ENCODE results near the gene OXA1L.
A peak's percentile ranks its signal among the peaks of the same experiment; 100 is the strongest.
"Not testable (repeated sequence)": the region's sequence is repeated elsewhere in the genome, so short reads cannot be mapped to it uniquely, and the experiment has no call there.

Gene OXA1L

GRCh38 chr14:22769369-22769768, 2.9 kb downstream of the OXA1L start:
- no peak for DNase-seq (ENCODE audit: low read depth)

DNA sequence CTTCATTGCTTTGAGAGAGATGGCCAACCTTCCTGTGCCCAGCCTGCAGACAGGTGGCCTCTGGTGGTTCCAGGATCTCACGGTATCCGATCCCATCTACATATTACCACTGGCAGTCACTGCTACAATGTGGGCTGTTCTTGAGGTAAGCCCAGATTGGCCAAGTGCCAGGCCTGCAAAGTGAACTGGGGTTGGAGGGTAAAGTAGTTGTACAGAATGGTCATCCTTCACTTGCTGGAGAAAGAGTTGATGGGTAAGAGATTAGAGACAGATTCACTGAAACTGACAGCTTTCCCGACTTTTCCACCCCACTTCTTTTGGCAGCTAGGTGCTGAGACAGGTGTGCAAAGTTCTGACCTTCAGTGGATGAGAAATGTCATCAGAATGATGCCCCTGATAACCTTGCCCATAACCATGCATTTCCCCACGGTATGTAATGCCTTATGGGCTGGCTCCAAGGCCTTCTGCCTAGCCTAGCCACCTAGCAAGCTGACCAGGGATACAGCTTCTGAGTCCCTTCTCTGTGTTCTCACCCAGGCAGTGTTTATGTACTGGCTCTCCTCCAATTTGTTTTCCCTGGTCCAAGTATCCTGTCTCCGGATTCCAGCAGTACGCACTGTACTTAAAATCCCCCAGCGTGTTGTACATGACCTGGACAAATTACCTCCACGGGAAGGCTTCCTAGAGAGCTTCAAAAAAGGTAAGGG, 4.1 kb downstream of the OXA1L start:
- no peak for DNase-seq (ENCODE audit: low read depth)

DNA sequence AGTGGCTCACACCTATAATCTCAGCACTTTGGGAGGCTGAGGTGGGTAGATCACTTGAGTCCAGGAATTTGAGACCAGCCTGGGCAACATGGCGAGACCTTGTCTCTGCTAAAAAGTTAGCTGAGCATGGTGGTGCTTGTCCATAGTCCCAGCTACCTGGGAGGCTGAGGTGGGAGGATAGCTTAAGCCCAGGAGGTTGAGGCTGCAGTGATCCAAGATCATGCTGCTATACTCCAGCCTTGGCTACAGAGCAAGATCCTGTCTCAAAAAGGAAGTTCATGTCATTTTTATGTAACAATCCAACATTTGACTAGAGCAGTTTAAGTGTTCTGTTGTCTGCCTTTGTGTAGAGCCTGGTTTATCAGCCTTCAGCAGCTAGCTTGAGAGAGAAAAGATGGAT, 6.2 kb downstream of the OXA1L start:
- no peak for DNase-seq (ENCODE audit: low read depth)

GRCh38 chr14:22773162-22774010, 6.9 kb downstream of the OXA1L start:
- DNase-seq (ENCODE audit: low read depth): no peak

DNA sequence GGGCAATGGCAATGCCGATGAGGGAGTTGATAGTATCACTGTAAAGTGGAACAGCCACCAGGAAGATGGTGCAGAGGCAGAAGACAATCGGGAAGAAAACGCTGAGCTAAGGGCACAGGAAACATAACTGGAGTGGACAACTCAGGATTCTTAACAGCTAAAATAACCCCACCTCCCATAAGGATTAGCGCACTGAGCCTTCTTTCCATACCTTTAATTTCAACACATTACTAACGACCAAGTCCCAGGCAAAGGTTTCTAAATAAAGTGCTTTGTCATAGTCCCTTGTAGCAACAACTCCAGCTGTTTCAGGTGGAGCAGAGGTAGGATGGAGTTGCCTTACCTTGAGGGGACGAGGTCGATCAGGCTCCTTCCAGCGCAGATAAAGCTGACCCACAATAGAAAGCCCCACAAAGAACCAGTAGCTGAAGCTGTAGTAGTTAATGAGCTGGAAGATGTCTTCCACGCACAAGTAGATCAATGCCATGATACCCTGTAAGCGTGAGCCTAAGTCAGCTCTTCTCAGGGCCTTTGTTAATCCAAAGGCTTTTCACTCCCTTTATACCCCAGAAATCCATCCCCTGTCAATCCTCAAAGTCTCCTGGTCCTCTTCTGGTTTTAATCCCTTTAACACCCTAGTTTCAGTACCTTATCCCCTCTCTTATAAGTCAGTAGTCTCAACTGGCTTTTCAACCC, 7.7 kb downstream of the OXA1L start:
- DNase-seq (ENCODE audit: low read depth): no peak

DNA sequence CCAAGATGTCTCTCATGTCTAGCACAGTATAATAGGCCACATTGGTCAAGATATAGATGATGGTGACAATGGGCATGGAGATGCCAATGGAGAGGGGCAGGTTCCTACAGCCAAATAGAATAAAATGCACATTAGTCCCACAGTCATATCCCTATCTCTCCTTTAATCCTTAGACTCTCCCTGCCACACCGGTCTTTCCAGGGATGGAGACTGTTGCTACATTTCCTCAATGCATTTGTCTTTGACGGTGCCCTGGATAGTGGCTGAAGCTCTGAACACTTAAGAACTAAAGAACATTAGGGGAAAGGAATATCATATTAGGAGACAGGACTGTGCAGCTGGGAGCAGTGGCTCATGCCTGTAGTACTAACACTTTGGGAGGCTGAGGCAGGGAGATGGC, 9.7 kb downstream of the OXA1L start:
- no peak for DNase-seq (ENCODE audit: low read depth)

GRCh38 chr14:22776849-22777248, 10.4 kb downstream of the OXA1L start:
- DNase-seq (ENCODE audit: low read depth): not testable (repeated sequence)

GRCh38 chr14:22778084-22778483, 11.6 kb downstream of the OXA1L start:
- DNase-seq (ENCODE audit: low read depth): no peak

DNA sequence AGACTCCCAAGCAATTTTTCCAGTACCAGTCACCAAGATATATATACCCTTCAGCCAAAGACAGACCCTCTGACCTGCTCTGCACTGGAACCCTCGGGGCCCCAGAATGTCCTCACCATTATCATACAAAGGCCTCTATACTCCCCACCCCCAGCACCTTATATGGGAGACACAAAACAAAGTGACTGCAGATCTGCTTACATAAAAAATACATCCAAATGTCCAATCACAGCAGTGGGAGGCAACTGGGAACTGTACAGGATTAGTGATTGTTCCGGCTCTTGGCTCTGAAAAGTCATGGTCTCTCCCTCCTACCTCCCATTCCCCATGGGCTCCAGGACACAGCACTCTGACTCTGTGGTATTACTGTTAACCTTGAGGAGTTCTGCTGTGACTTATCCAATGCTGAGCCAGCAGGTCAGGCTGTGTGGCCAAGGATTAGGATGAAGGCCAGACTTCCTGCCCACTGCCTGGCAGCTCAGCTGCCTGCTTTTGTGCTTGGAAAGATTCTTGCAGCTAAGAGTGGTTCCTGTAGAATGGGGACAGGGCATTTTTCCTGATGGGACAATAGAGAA, 13.7 kb downstream of the OXA1L start:
- no peak for DNase-seq (ENCODE audit: low read depth)

DNA sequence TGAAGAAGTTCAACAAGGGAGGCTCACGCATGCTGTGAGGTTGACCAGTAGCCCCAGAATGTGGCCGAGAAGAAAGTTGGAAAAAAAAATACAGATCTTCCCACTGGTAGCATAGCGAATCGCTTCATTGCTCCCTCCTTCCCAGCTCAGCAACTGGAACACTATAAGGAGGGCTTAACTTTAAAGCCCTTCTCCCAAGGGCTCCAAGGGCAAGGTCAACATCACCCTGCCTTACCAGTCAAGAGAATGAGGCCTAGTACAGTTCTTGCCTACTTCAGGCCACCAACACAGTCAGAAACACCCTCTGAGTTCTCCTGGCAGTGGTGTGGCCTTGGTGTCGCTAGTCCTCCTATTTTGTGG, 14.4 kb downstream of the OXA1L start:
- no peak for DNase-seq (ENCODE audit: low read depth)

DNA sequence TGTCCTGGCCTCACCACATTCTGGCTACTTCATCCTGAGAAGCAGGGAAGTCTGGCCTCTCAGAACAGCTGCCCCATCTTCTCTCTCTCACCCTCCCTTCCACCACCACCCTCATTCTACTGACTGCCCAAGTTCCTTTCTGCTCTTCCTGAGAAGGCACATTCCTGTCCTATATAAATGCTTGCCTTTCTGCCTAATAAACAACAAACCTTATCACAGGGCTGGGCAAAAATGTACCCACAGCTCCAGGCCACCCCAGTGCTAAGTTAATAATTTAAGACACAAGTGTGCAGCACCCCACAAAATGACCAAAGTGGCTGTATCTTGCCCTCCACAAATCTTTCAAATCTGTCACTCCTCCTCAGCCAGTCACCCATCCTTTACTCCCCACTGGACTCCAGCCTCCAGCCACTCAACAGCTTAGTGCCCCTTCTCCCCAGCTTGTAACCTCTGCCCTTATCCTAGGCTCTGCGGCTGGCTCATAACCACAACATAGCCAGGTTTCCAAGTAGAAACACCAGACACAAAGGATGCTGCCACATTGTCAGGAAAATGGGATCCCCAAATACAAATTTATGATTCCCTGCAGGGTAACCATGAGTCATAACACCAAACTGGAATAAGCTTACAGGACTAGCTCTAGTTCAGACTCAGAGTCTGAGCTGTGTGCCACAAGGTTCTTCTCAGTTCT, 15.0 kb downstream of the OXA1L start:
- DNase-seq (ENCODE audit: low read depth): peak; percentile 49

- DNase-seq (ENCODE audit: low read depth): no peak
Observed at GRCh38 chr14:22786685-22787084, 20.2 kb downstream of the OXA1L start.

DNA sequence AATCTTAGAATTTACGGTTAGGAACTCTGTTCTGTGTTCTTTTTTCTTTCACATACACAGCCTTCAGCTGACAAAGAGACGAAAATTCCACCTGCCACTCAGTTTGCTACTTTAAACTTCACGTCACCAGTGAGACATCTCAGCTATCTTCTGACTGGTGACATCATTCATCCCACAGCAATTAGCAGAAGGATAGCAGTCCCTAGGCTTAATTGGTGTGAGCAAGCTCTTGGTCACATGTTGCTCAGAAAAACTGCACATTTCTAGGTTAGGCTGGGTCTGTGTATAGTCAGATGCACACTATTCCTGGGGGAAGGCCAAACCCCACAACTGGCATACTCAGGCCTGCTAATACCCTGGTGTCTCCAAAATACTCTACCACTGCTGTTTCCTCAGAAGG, 24.8 kb downstream of the OXA1L start:
- peak; percentile 81 for DNase-seq (ENCODE audit: low read depth)

- DNase-seq (ENCODE audit: low read depth): no peak
Observed at GRCh38 chr14:22792158-22792557, 25.7 kb downstream of the OXA1L start.

DNA sequence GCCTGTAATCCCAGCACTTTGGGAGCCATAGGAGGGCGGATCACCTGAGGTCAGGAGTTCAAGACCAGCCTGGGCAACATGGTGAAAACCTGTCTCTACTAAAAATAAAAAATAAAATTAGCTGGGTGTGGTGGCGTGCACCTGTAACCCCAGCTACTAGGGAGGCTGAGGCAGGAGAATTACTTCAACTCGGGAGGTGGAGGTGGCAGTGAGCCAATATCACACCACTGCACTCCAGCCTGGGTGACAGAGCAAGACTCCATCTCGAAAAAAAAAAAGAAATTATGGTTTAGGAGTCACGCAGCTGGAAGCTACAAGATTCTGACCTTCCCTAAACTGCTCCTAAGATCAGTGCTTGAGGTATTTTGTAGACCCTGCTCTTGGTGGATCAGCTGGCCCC, 27.1 kb downstream of the OXA1L start:
- not testable (repeated sequence) for DNase-seq (ENCODE audit: low read depth)

GRCh38 chr14:22793976-22794375, 27.5 kb downstream of the OXA1L start:
- DNase-seq (ENCODE audit: low read depth): no peak

DNA sequence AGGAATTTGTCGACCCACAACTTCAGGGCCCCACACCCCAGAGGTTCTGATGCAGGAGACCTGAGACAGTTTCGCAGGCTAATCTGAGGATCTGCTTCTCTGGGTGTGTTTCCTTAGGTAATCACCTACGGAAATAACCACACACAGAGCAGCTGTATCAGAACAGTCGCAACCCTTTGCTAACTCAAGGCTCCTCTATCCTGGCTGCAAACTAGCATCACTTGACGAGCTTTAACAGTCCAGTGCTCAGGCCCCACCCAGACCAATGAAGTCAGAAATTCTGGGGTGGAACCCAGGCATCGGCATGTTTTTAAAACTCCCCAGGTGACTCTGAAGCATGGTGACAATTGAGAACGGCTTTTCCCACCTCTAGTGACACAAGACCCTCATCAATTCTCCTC, 28.1 kb downstream of the OXA1L start:
- no peak for DNase-seq (ENCODE audit: low read depth)

DNA sequence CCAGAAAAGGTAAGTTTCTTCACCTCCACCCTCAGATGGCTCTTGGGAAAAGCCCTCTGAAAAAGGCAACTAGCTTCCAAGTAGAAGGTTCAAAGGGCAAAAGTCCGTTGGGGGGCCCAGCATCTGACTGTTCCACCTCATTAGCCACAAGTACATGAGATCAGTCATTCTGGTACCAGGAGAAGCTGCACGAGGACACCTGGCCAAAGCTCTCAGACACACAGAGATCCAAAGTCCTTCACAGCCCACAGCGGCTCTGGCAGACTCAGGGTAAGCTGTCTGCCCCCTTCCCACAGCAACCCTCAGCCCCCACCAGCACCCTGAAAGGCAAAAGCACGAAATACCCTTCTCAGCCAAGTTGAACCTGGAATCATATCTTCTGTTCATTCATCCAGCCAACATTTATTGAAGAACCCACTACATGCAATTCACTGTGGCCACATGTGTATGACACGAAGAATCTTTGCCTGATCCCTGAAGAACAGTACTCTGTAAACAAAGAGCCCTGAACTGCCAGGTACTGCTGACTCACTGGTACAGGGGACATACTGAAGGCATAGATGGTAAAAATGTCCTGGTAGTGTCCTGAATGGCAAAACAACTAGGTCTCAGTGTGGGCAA, 29.7 kb downstream of the OXA1L start:
- DNase-seq (ENCODE audit: low read depth): no peak

- no peak for DNase-seq (ENCODE audit: low read depth)
Observed at GRCh38 chr14:22797017-22797917, 30.8 kb downstream of the OXA1L start.

DNA sequence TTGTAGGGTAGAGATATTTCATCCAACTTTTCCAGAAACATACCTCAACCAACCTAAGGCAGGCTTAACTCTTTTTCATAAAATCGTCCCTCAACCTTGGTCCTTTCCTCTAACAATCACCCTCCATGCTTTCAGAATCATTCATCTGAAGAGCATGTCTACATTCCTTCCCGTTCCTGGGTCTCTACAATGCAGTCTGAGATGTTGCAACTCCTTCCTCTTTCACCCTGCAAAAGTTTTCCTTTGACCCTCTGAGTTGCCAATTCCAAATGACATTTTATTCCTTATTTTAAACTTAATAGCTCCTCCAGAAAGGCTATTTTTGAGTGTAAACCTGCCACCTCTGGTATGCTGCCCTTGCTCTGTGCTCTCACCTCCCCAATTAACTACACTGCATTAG, 32.0 kb downstream of the OXA1L start:
- no peak for DNase-seq (ENCODE audit: low read depth)

DNA sequence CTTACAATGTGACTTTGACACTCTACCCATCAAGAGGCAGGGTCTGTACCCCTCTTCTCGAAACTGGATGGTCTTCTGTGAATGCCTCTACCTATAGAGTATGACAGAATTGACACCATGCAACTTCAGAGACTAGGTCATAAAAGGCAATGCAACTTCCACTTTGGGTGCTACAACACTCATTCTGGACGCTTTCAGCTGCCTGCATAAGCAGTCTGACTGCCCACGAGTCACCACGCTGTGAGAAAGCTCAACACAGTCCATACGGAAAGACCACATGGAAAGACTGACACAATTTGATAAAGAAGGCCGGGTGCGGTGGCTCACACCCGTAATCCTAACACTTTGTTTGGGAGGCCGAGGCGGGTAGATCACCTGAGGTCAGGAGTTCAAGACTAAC, 33.9 kb downstream of the OXA1L start:
- DNase-seq (ENCODE audit: low read depth): no peak

Measured in EH (cell line).